ENCODE results near the gene ZNF254. TPM values are rescaled to one million over a fixed set of nuclear protein-coding genes. Genes with fewer than 3 reads are reported as not detected.
"Not testable (repeated sequence)": the region's sequence is repeated elsewhere in the genome, so short reads cannot be mapped to it uniquely, and the experiment has no call there.

The ZNF254 gene
- total RNA-seq, 2 donors from 2014 or later, result 9.1 to 15.2 TPM

DNA sequence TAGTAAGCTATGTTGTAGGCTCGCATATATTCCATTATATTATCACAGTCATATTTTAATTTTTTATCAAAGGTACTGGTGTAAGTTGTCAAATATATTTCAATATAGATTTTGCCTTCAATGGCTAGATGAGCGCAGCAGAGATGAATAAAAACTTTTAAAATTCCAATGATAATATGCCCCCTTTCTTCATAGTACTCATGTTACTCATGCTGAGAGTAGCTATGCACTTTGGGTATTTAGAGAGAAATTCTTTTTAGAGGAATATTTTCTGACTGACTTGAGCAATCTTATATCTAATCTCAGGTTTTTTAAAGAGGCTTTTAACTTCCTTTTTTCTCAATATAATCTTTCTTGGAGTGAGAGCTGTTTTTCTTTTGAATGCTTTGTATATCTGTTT lies 11.4 kb downstream of the ZNF254 start:
- H3K27me3 ChIP-seq, result no peaks in the 10 kb centered on the region
- no peaks in the 10 kb centered on the region for H3K9me3 ChIP-seq
- no peaks in the 10 kb centered on the region for H3K36me3 ChIP-seq
- DNase-seq (ENCODE audit: low spot score), result no peak
- no peak overlapping the region for H3K27ac ChIP-seq
- H3K4me1 ChIP-seq, result peaks cover 0 to 16% of the 10 kb centered on the region in 2 donors
- TF ChIP-seq, protein P1, sequence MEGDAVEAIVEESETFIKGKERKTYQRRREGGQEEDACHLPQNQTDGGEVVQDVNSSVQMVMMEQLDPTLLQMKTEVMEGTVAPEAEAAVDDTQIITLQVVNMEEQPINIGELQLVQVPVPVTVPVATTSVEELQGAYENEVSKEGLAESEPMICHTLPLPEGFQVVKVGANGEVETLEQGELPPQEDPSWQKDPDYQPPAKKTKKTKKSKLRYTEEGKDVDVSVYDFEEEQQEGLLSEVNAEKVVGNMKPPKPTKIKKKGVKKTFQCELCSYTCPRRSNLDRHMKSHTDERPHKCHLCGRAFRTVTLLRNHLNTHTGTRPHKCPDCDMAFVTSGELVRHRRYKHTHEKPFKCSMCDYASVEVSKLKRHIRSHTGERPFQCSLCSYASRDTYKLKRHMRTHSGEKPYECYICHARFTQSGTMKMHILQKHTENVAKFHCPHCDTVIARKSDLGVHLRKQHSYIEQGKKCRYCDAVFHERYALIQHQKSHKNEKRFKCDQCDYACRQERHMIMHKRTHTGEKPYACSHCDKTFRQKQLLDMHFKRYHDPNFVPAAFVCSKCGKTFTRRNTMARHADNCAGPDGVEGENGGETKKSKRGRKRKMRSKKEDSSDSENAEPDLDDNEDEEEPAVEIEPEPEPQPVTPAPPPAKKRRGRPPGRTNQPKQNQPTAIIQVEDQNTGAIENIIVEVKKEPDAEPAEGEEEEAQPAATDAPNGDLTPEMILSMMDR (IDR thresholded peaks at IDR 0.05), result no peak
- H3K4me3 ChIP-seq, result no peak overlapping the region

DNA sequence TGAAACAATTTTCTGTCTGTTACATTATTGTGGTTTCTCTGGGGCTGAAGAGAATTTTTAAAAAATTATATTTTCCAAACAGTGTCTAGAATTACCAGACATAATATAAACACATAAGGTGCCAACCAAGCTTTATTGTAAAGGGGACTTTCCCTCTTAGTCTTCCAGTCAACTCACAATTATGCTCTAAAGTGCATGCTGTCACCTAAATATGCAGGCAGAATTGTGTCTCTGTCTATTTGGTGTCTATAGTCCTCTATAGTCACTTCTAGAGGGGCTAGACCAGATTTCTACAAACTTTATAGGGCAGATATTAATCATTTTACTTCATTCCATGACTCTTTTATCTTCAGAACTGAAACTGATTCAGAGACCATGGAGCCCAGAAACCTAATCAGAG lies 12.8 kb downstream of the ZNF254 start:
- H3K27me3 ChIP-seq, result no peaks in the 10 kb centered on the region
- H3K4me3 ChIP-seq, result no peak overlapping the region
- peaks cover 0 to 13% of the 10 kb centered on the region in 2 donors for H3K4me1 ChIP-seq
- no peak for DNase-seq (ENCODE audit: low spot score)
- TF ChIP-seq, protein P1 (IDR thresholded peaks at IDR 0.05), result no peak
- no peaks in the 10 kb centered on the region for H3K9me3 ChIP-seq
- no peak overlapping the region for H3K27ac ChIP-seq
- peaks cover 11% of the 10 kb centered on the region for H3K36me3 ChIP-seq

DNA sequence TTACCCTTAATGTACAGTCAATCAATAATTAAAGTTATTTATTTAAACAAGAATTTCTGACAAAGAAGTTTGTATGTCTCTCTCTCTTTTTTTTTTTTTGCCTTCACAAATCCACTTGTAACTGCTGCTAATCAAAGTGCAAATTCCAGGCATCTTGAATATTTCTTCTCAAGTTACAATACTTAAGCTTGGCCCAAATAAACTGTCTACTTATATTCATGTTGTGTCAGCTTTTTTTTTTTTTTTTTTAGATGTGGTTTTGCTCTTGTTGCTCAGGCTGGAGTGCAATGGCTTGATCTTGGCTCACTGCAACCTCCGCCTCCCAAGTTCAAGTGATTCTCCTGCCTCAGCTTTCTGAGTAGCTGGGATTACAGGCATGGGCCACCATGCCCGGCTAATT lies 13.6 kb downstream of the ZNF254 start:
- peaks cover 13% of the 10 kb centered on the region for H3K36me3 ChIP-seq
- H3K27ac ChIP-seq; H3K27me3 ChIP-seq; DNase-seq (ENCODE audit: low spot score); H3K9me3 ChIP-seq; H3K4me1 ChIP-seq; H3K4me3 ChIP-seq: not testable (repeated sequence)

DNA sequence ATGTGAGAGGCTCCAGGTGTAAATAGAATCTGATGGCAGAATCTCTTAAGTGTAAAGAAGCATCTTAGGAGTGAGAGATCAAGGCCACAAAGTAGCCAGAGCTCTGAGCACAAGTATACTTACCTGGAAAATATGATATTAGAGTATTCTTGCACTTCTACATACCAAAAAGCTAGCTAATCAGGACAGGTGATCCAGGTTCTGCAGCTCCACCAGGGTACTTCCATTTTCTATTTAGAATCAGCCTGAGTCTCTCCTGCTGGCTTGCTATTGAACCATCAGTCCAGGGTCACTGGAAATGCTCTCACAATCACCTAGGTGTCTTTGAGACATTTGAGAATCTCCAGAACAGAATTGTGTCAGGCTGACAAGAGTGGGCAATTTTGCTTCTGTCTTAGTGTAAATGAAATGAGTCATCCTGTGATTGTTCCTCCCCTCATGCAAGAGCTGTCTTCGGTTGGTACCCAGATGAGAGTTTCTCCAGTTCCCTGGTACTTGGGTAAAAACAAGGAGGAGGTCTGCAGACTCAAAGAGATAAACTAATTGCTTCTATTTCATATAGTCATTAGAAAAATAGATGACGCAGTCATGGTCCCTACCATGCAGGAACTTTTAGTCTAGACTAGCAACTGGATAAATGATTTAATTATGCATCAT lies 14.6 kb downstream of the ZNF254 start:
- no peaks in the 10 kb centered on the region for H3K27me3 ChIP-seq
- DNase-seq (ENCODE audit: low spot score), result no peak
- H3K9me3 ChIP-seq, result no peaks in the 10 kb centered on the region
- TF ChIP-seq, protein P1 (IDR thresholded peaks at IDR 0.05), result no peak
- no peak overlapping the region for H3K27ac ChIP-seq
- peaks cover 22% of the 10 kb centered on the region for H3K36me3 ChIP-seq
- peaks cover 0 to 10% of the 10 kb centered on the region in 2 donors for H3K4me1 ChIP-seq
- no peak overlapping the region for H3K4me3 ChIP-seq

DNA sequence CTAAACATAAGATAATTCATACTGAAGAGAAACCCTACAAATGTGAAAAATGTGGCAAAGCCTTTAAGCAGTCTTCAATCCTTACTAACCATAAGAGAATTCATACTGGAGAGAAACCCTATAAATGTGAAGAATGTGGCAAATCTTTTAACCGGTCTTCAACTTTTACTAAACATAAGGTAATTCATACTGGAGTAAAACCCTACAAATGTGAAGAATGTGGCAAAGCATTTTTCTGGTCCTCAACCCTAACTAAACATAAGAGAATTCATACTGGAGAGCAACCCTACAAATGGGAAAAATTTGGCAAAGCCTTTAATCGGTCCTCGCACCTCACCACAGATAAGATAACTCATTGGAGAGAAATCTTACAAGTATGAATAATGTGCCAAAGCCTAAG lies 40.6 kb downstream of the ZNF254 start:
- DNase-seq (ENCODE audit: low spot score), result no peak
- TF ChIP-seq, protein P1 (IDR thresholded peaks at IDR 0.05), result no peak
- Histone ChIP-seq H3K4me1 (no peaks in the 10 kb centered on the region), H3K27ac (no peak overlapping the region), H3K36me3 (peaks cover 49% of the 10 kb centered on the region), H3K27me3 (no peaks in the 10 kb centered on the region), H3K4me3 (no peak overlapping the region), H3K9me3 (peaks cover 14 to 99% of the 10 kb centered on the region in 2 donors)

DNA sequence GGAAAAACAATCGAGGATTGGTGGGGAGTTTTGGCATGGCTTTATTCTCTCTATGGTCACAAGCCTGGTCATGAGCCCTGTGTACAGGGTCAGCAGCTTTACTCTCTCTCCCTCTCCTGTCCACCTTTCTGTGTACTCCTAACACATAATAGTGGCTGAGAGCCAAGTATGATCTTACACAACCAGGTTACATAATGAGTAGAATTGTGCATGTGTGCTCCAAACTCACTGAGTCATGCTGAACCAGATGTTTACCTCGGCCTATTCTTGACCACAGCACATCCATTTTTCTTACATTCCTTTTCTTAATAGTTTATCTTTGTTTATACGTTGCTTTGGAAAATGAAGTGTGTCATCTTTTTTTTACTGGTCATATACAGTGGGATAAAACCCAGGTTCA lies 53.1 kb downstream of the ZNF254 start:
- peaks cover 17% of the 10 kb centered on the region for H3K36me3 ChIP-seq
- DNase-seq (ENCODE audit: low spot score), result no peak
- peaks cover 4 to 73% of the 10 kb centered on the region in 2 donors for H3K9me3 ChIP-seq
- H3K27me3 ChIP-seq, result no peaks in the 10 kb centered on the region
- H3K4me3 ChIP-seq, result no peak overlapping the region
- no peak overlapping the region for H3K27ac ChIP-seq
- TF ChIP-seq, protein P1 (IDR thresholded peaks at IDR 0.05), result no peak
- no peaks in the 10 kb centered on the region for H3K4me1 ChIP-seq
